Fibroblast of pulmonary artery (primary cell): ENCODE results near the gene ACOT2.
A peak's percentile ranks its signal among the peaks of the same experiment; 100 is the strongest.
"Not testable (repeated sequence)": the region's sequence is repeated elsewhere in the genome, so short reads cannot be mapped to it uniquely, and the experiment has no call there.

Experiments used
- DNase-seq: peaks from one replicate; pipeline ENCODE4 v3.0.0-alpha.2; 2010; ENCODE audit warnings: low read depth
- H3K4me3 ChIP-seq: replicated peaks from 2 replicates; pipeline ENCODE4 v1.5.1; 2011; ENCODE audit warnings: low read depth, mild to moderate bottlenecking, control low read depth, low read length, moderate library complexity
- CTCF ChIP-seq: IDR thresholded peaks from 2 replicates; pipeline ENCODE4 v1.5.1; 2011; ENCODE audit warnings: mild to moderate bottlenecking, control low read depth, low read length, inconsistent platforms; ENCODE audit errors: missing control alignments

ACOT2 gene

GRCh38 chr14:73569185-73569958, at the start of gene ACOT2:
ACOT2 (plus strand) TSS chr14:73569213; CDS start chr14:73569241, 28 bp downstream.
- peak; percentile 95 for DNase-seq
- H3K4me3 ChIP-seq = peak within 1 kb of the TSS; percentile 62
- peak; percentile 12 for TF ChIP-seq CTCF

GRCh38 chr14:73521229-73521628, 47.8 kb upstream of the ACOT2 start:
- DNase-seq = no peak
- TF ChIP-seq CTCF = no peak

GRCh38 chr14:73524493-73524892, 44.5 kb upstream of the ACOT2 start:
- no peak overlapping the region for H3K4me3 ChIP-seq
- no peak for DNase-seq
- no peak for TF ChIP-seq CTCF

More at GRCh38 chr14:73521229-73521628, 47.8 kb upstream of the ACOT2 start:
- H3K4me3 ChIP-seq = no peak overlapping the region

- no peak overlapping the region for H3K4me3 ChIP-seq
- TF ChIP-seq CTCF = no peak
- no peak for DNase-seq
These were observed 42.7 kb upstream of the ACOT2 start for GRCh38 chr14:73526036-73526984.

GRCh38 chr14:73529356-73529755, 39.7 kb upstream of the ACOT2 start:
- not testable (repeated sequence) for DNase-seq, H3K4me3 ChIP-seq

- DNase-seq, H3K4me3 ChIP-seq: not testable (repeated sequence)
These were observed 37.0 kb upstream of the ACOT2 start for GRCh38 chr14:73531971-73532370.

- DNase-seq, H3K4me3 ChIP-seq: not testable (repeated sequence)
These were observed 31.6 kb upstream of the ACOT2 start for GRCh38 chr14:73537244-73538045.

- not testable (repeated sequence) for H3K4me3 ChIP-seq, DNase-seq
These were observed 30.0 kb upstream of the ACOT2 start for GRCh38 chr14:73539017-73539416.

- H3K4me3 ChIP-seq, DNase-seq: not testable (repeated sequence)
These were observed 26.1 kb upstream of the ACOT2 start for GRCh38 chr14:73542961-73543360.

- DNase-seq, H3K4me3 ChIP-seq: not testable (repeated sequence)
These were observed 23.7 kb upstream of the ACOT2 start for GRCh38 chr14:73545353-73545752.

- H3K4me3 ChIP-seq, DNase-seq: not testable (repeated sequence)
These were observed 19.9 kb upstream of the ACOT2 start for GRCh38 chr14:73549097-73549496.

- not testable (repeated sequence) for H3K4me3 ChIP-seq, DNase-seq
These were observed 19.0 kb upstream of the ACOT2 start for GRCh38 chr14:73549889-73550524.
